ENCODE data around the gene MYH7. TPM values are rescaled to one million over a fixed set of nuclear protein-coding genes. Genes with fewer than 3 reads are reported as not detected.

The MYH7 gene
- total and polyA plus RNA-seq, 5 donors from 2014 or later: not detected

- Histone ChIP-seq H3K27me3 (ENCODE audit: control insufficient read depth, insufficient read depth, low read length) (no peaks in the 10 kb centered on the region), H3K36me3 (ENCODE audit: control insufficient read depth, insufficient read depth, low read length) (no peaks in the 10 kb centered on the region), H3K4me1 (ENCODE audit: control insufficient read depth, insufficient read depth, low read length, poor library complexity, severe bottlenecking) (no peaks in the 10 kb centered on the region), H3K9me3 (ENCODE audit: control insufficient read depth in 2 of 2, low read length in 2 of 2) (no peaks in the 10 kb centered on the region), H3K27ac (ENCODE audit: insufficient read depth, low read length, poor library complexity, severe bottlenecking) (no peak overlapping the region), H3K4me3 (ENCODE audit: low read depth, low read length) (no peak overlapping the region)
- Mint-ChIP-seq H3K27me3 (peaks cover 5% of the 10 kb centered on the region), H3K27ac (no peak overlapping the region), H3K9me3 (no peaks in the 10 kb centered on the region), H3K4me1 (no peaks in the 10 kb centered on the region), H3K36me3 (no peaks in the 10 kb centered on the region), H3K4me3 (no peak overlapping the region)
- DNase-seq (no peak), ATAC-seq (ENCODE audit: low read depth in 2 of 2) (no peak)
These were observed 10.3 kb upstream of the MYH7 start for GRCh38 chr14:23445773-23446172.

- Mint-ChIP-seq H3K27me3 (peaks cover 13% of the 10 kb centered on the region), H3K36me3 (no peaks in the 10 kb centered on the region), H3K4me3 (no peak overlapping the region), H3K27ac (peak overlapping the region in 1 of 3 donors; percentile 32), H3K4me1 (no peaks in the 10 kb centered on the region), H3K9me3 (peaks cover 0 to 2% (median 0%) of the 10 kb centered on the region in 7 donors)
- Histone ChIP-seq H3K27ac (ENCODE audit: insufficient read depth, low read length, poor library complexity, severe bottlenecking) (no peak overlapping the region), H3K27me3 (ENCODE audit: control insufficient read depth, insufficient read depth, low read length) (no peaks in the 10 kb centered on the region), H3K9me3 (ENCODE audit: control insufficient read depth in 2 of 2, low read length in 2 of 2) (no peaks in the 10 kb centered on the region), H3K4me1 (ENCODE audit: control insufficient read depth, insufficient read depth, low read length, poor library complexity, severe bottlenecking) (no peaks in the 10 kb centered on the region), H3K4me3 (ENCODE audit: low read depth, low read length) (no peak overlapping the region), H3K36me3 (ENCODE audit: control insufficient read depth, insufficient read depth, low read length) (no peaks in the 10 kb centered on the region)
- DNase-seq (no peak), ATAC-seq (ENCODE audit: low read depth in 2 of 2) (no peak)
These were observed 8.9 kb upstream of the MYH7 start for GRCh38 chr14:23444314-23444713.

DNA sequence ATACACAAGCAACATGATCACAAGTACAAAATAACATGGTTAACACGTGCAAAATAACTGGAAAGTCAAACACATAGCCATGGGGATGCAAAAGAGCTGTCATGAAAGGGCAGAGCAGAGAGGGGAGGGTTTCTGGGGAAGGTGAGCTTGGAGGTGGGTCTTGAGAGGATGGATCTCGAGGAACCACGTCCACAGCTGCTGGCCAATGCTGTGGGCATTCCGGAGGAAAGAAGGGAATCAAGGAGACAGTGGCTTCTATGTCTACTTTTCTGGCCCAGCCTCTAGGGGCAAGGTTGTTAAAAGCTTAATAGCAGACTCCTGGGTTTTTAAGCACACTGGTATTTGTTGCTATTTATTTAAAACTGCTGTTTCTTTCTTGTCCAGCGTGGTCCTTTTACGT lies 8.4 kb upstream of the MYH7 start:
- peak overlapping the region in 1 of 3 donors; percentile 11 for H3K27ac Mint-ChIP-seq
- H3K27me3 Mint-ChIP-seq: peaks cover 13% of the 10 kb centered on the region
- H3K4me3 Mint-ChIP-seq: no peak overlapping the region
- no peaks in the 10 kb centered on the region for H3K4me1 ChIP-seq (ENCODE audit: control insufficient read depth, insufficient read depth, low read length, poor library complexity, severe bottlenecking)
- H3K27ac ChIP-seq (ENCODE audit: insufficient read depth, low read length, poor library complexity, severe bottlenecking): no peak overlapping the region
- no peak for DNase-seq
- ATAC-seq (ENCODE audit: low read depth in 2 of 2): no peak
- peaks cover 0 to 2% (median 0%) of the 10 kb centered on the region in 7 donors for H3K9me3 Mint-ChIP-seq
- H3K27me3 ChIP-seq (ENCODE audit: control insufficient read depth, insufficient read depth, low read length): no peaks in the 10 kb centered on the region
- H3K36me3 ChIP-seq (ENCODE audit: control insufficient read depth, insufficient read depth, low read length): no peaks in the 10 kb centered on the region
- no peaks in the 10 kb centered on the region for H3K4me1 Mint-ChIP-seq
- H3K9me3 ChIP-seq (ENCODE audit: control insufficient read depth in 2 of 2, low read length in 2 of 2): no peaks in the 10 kb centered on the region
- no peak overlapping the region for H3K4me3 ChIP-seq (ENCODE audit: low read depth, low read length)
- H3K36me3 Mint-ChIP-seq: no peaks in the 10 kb centered on the region

GRCh38 chr14:23443411-23443812 lies 8.0 kb upstream of the MYH7 start:
- H3K27me3 Mint-ChIP-seq: peaks cover 13% of the 10 kb centered on the region
- no peaks in the 10 kb centered on the region for H3K4me1 Mint-ChIP-seq
- no peak overlapping the region for H3K27ac Mint-ChIP-seq
- Histone ChIP-seq H3K27me3 (ENCODE audit: control insufficient read depth, insufficient read depth, low read length) (no peaks in the 10 kb centered on the region), H3K27ac (ENCODE audit: insufficient read depth, low read length, poor library complexity, severe bottlenecking) (no peak overlapping the region), H3K4me3 (ENCODE audit: low read depth, low read length) (no peak overlapping the region), H3K36me3 (ENCODE audit: control insufficient read depth, insufficient read depth, low read length) (no peaks in the 10 kb centered on the region), H3K4me1 (ENCODE audit: control insufficient read depth, insufficient read depth, low read length, poor library complexity, severe bottlenecking) (no peaks in the 10 kb centered on the region), H3K9me3 (ENCODE audit: control insufficient read depth in 2 of 2, low read length in 2 of 2) (no peaks in the 10 kb centered on the region)
- H3K9me3 Mint-ChIP-seq: peaks cover 0 to 2% (median 0%) of the 10 kb centered on the region in 7 donors
- no peaks in the 10 kb centered on the region for H3K36me3 Mint-ChIP-seq
- H3K4me3 Mint-ChIP-seq: no peak overlapping the region
- ATAC-seq (ENCODE audit: low read depth in 2 of 2) (no peak), DNase-seq (no peak)

DNA sequence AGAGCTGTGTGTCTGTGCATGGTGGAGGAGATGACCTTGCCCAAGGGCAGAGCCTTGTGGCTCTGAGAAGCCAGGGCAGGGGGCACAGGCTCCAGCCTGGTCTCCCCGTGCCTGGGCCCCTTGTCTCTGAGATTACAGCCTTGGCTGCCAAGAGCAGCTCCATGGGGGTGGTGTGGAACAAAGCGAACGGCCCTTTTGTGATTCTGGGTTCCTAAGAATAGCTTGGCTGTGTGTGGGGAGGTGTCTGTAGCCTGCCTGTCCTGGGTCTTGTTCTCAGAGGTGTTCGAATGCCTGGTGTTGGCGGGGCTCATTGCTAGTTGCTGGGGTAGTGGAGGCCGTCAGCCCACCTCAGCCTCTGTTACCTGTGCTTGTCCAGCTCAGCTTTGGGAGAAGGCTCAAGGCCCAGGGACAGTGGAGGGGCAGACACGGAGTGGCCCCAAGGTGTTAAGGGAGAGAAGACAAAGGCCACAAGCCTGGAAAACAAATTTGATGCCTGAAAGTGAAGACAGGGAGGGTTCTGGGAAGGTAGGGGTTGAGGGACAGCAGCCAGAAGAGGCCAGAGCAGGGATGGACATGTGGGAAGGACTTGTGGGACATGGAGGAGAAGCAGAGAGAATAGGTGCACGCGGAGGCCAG lies 7.4 kb upstream of the MYH7 start:
- H3K4me1 Mint-ChIP-seq: peaks cover 0 to 2% (median 0%) of the 10 kb centered on the region in 4 donors
- no peaks in the 10 kb centered on the region for H3K36me3 ChIP-seq (ENCODE audit: control insufficient read depth, insufficient read depth, low read length)
- peaks cover 13% of the 10 kb centered on the region for H3K27me3 Mint-ChIP-seq
- no peaks in the 10 kb centered on the region for H3K36me3 Mint-ChIP-seq
- H3K27ac ChIP-seq (ENCODE audit: insufficient read depth, low read length, poor library complexity, severe bottlenecking): no peak overlapping the region
- H3K4me1 ChIP-seq (ENCODE audit: control insufficient read depth, insufficient read depth, low read length, poor library complexity, severe bottlenecking): no peaks in the 10 kb centered on the region
- DNase-seq: no peak
- no peak for ATAC-seq (ENCODE audit: low read depth in 2 of 2)
- peak overlapping the region in 1 of 4 donors; percentile 64 for H3K4me3 Mint-ChIP-seq
- H3K4me3 ChIP-seq (ENCODE audit: low read depth, low read length): no peak overlapping the region
- peak overlapping the region in 1 of 3 donors; percentile 82 for H3K27ac Mint-ChIP-seq
- H3K9me3 Mint-ChIP-seq: peaks cover 0 to 2% (median 0%) of the 10 kb centered on the region in 7 donors
- no peaks in the 10 kb centered on the region for H3K9me3 ChIP-seq (ENCODE audit: control insufficient read depth in 2 of 2, low read length in 2 of 2)
- no peaks in the 10 kb centered on the region for H3K27me3 ChIP-seq (ENCODE audit: control insufficient read depth, insufficient read depth, low read length)

DNA sequence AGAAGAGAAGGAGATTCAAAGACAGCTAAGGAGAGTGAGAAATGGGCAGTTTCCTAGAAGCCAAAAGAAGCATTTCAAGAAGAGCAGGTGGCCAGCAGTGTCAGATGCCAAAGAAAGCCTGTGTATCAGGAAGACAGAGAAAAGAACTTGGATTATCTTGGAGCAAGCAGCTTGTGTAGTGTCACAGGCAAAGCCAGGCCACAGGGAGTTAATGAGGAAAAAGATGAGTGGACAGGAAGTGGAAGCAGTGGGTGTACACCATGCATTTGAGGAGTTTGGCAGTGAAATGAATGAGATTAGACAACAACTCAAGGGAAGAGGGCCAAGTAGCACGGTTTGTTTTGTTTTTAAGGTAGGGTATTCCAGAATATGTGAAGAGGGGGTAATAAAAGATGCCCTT lies 5.6 kb upstream of the MYH7 start:
- peaks cover 8% of the 10 kb centered on the region for H3K27me3 Mint-ChIP-seq
- no peaks in the 10 kb centered on the region for H3K4me1 ChIP-seq (ENCODE audit: control insufficient read depth, insufficient read depth, low read length, poor library complexity, severe bottlenecking)
- H3K27ac Mint-ChIP-seq: no peak overlapping the region
- H3K36me3 Mint-ChIP-seq: no peaks in the 10 kb centered on the region
- H3K9me3 Mint-ChIP-seq: peaks cover 0 to 2% (median 0%) of the 10 kb centered on the region in 7 donors
- no peaks in the 10 kb centered on the region for H3K27me3 ChIP-seq (ENCODE audit: control insufficient read depth, insufficient read depth, low read length)
- H3K27ac ChIP-seq (ENCODE audit: insufficient read depth, low read length, poor library complexity, severe bottlenecking): no peak overlapping the region
- ATAC-seq (ENCODE audit: low read depth in 2 of 2) (no peak), DNase-seq (no peak)
- no peaks in the 10 kb centered on the region for H3K36me3 ChIP-seq (ENCODE audit: control insufficient read depth, insufficient read depth, low read length)
- no peak overlapping the region for H3K4me3 ChIP-seq (ENCODE audit: low read depth, low read length)
- no peak overlapping the region for H3K4me3 Mint-ChIP-seq
- no peaks in the 10 kb centered on the region for H3K9me3 ChIP-seq (ENCODE audit: control insufficient read depth in 2 of 2, low read length in 2 of 2)
- H3K4me1 Mint-ChIP-seq: peaks cover 0 to 6% (median 0%) of the 10 kb centered on the region in 4 donors

DNA sequence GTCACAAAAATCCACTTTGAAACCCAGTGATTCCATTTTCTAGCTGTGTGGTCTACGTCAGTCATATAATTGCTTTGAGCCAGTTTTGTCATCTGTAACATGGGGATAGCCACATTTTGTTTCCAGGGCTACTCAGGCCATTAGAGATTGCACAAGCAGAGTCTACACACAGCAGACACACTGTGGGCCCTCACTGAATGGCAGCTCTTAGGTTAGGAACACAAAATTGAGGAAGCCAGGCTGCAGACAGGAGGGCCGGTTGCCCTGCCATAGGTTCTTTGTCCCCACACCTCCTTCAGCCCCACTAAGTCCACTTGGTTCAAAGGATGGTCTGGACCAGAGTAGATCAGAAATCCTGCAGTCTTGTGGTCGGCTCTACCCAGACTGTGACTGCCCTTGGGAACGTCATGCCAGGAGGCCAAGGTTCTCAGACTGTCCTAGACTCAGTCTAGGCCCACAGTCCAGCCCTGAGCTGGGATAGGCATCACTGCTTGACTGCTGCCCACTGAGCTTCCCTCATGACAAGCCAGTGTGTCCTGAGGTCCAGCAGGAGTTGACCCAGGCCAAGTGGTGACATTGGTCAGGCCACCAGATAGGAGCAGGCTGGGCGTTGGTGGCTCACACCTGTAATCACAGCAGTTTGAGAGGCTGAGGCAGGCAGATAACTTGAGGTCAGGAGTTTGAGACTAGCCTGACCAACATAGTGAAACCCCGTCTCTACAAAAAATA lies 3.8 kb upstream of the MYH7 start:
- Mint-ChIP-seq H3K36me3 (no peaks in the 10 kb centered on the region), H3K9me3 (peaks cover 0 to 2% (median 0%) of the 10 kb centered on the region in 7 donors), H3K27ac (no peak overlapping the region), H3K27me3 (peaks cover 8% of the 10 kb centered on the region), H3K4me3 (no peak overlapping the region), H3K4me1 (peaks cover 0 to 11% (median 0%) of the 10 kb centered on the region in 4 donors)
- no peaks in the 10 kb centered on the region for H3K36me3 ChIP-seq (ENCODE audit: control insufficient read depth, insufficient read depth, low read length)
- H3K9me3 ChIP-seq (ENCODE audit: control insufficient read depth in 2 of 2, low read length in 2 of 2): no peaks in the 10 kb centered on the region
- H3K27me3 ChIP-seq (ENCODE audit: control insufficient read depth, insufficient read depth, low read length): no peaks in the 10 kb centered on the region
- H3K4me1 ChIP-seq (ENCODE audit: control insufficient read depth, insufficient read depth, low read length, poor library complexity, severe bottlenecking): no peaks in the 10 kb centered on the region
- ATAC-seq (ENCODE audit: low read depth in 2 of 2) (no peak), DNase-seq (no peak)
- no peak overlapping the region for H3K4me3 ChIP-seq (ENCODE audit: low read depth, low read length)
- no peak overlapping the region for H3K27ac ChIP-seq (ENCODE audit: insufficient read depth, low read length, poor library complexity, severe bottlenecking)

Data from CD4-positive, CD25-positive, alpha-beta regulatory T cell (primary cell).